SK-N-SH (cell line): ENCODE results near the gene HAUS5. TPM values are rescaled to one million over a fixed set of nuclear protein-coding genes. Genes with fewer than 3 reads are reported as not detected.

Experiments
- CTCF ChIA-PET: fragments of 300-600, 350-600 bp; formaldehyde crosslinking; extraction: SDS; loops from one replicate; lab custom pipeline; 2021; lab: Yijun Ruan, JAX
- POLR2A ChIA-PET: fragments of 350-600 bp; sonication (Branson Sonifier 250); formaldehyde crosslinking; extraction: SDS; loops from one replicate; lab custom pipeline; 2020; ENCODE audit warnings: antibody characterized with exemption, inconsistent platforms; lab: Yijun Ruan, JAX
- DNase-seq: peaks from one replicate; pipeline ENCODE4 v3.0.0; 2012
- H2AFZ ChIP-seq: fragments of 200-600 bp; sonication (generic); 2 replicates; pipeline ENCODE4 v1.8.1; 2016; ENCODE audit warnings: antibody characterized with exemption, mild to moderate bottlenecking, low read depth
- H3F3A ChIP-seq: fragments of 200-600 bp; sonication (generic); replicated peaks from 2 replicates; pipeline ENCODE3; 2016; ENCODE audit warnings: antibody characterized with exemption, mild to moderate bottlenecking; ENCODE audit not compliant: insufficient read depth
- H3K27ac ChIP-seq, 2 experiments: fragments of 200-500 bp in 1 of 2; fragments of 200-600 bp in 1 of 2; sonication (Bioruptor generic) in 1 of 2; sonication (generic), shearing (Covaris generic) in 1 of 2; 2 replicates each; pipeline versions ENCODE4 v1.5.1 to v1.6.1; 2014 to 2016; ENCODE audit warnings: low read depth in 2 of 2, inconsistent platforms in 1 of 2, low read length in 1 of 2, mild to moderate bottlenecking in 1 of 2, mixed read lengths in 1 of 2
- H3K27me3 ChIP-seq: fragments of 200-600 bp; sonication (generic), shearing (Covaris generic); 2 replicates; pipeline ENCODE4 v1.6.1; 2016; ENCODE audit warnings: mixed run types; ENCODE audit not compliant: insufficient read depth
- H3K36me3 ChIP-seq, 2 experiments: fragments of 200-500 bp in 1 of 2; fragments of 200-600 bp in 1 of 2; sonication (Bioruptor generic) in 1 of 2; sonication (generic) in 1 of 2; replicated peaks in 1 of 2; 2 replicates each; pipeline versions ENCODE3 to v1.5.1; 2014 to 2016; ENCODE audit warnings: low read length in 1 of 2, mild to moderate bottlenecking in 1 of 2; ENCODE audit not compliant: insufficient read depth in 2 of 2, control insufficient read depth in 1 of 2
- H3K4me1 ChIP-seq, 2 experiments: fragments of 200-500 bp in 1 of 2; fragments of 200-600 bp in 1 of 2; sonication (Bioruptor generic) in 1 of 2; sonication (generic), shearing (Covaris generic) in 1 of 2; 2 replicates each; pipeline versions ENCODE4 v1.5.1 to v1.6.1; 2014 to 2016; ENCODE audit warnings: low read depth in 1 of 2, low read length in 1 of 2, mixed run types in 1 of 2; ENCODE audit not compliant: insufficient read depth in 2 of 2, control insufficient read depth in 1 of 2
- H3K4me2 ChIP-seq: fragments of 200-600 bp; sonication (generic), shearing (Covaris generic); 2 replicates; pipeline ENCODE4 v1.6.1; 2017; ENCODE audit warnings: mixed run types
- H3K4me3 ChIP-seq, 2 experiments: fragments of 200-500 bp in 1 of 2; fragments of 200-600 bp in 1 of 2; sonication (Bioruptor generic) in 1 of 2; sonication (generic), shearing (Covaris generic) in 1 of 2; 2 replicates each; pipeline versions ENCODE4 v1.5.1 to v1.8.1; 2014 to 2016; ENCODE audit warnings: low read depth in 2 of 2, inconsistent platforms in 1 of 2, low read length in 1 of 2, mild to moderate bottlenecking in 1 of 2, mixed read lengths in 1 of 2, moderate library complexity in 1 of 2
- H3K79me2 ChIP-seq: fragments of 200-600 bp; sonication (generic); 2 replicates; pipeline ENCODE4 v1.8.1; 2017; ENCODE audit warnings: mild to moderate bottlenecking; ENCODE audit not compliant: insufficient read depth
- H3K9ac ChIP-seq: fragments of 200-600 bp; sonication (generic); 2 replicates; pipeline ENCODE4 v1.6.1; 2017; ENCODE audit warnings: mixed run types
- H3K9me2 ChIP-seq: fragments of 200-600 bp; sonication (generic); 2 replicates; pipeline ENCODE4 v1.6.1; 2017; ENCODE audit warnings: mixed run types
- H3K9me3 ChIP-seq: fragments of 200-600 bp; sonication (generic); 2 replicates; pipeline ENCODE4 v1.6.1; 2017; ENCODE audit warnings: mixed run types, mild to moderate bottlenecking, moderate library complexity
- H4K20me1 ChIP-seq: fragments of 200-600 bp; sonication (generic); 2 replicates; pipeline ENCODE4 v1.6.1; 2017; ENCODE audit warnings: mild to moderate bottlenecking, mixed run types; ENCODE audit not compliant: insufficient read depth
- CHD2 ChIP-seq: fragments of 150-350 bp; IDR thresholded peaks from 2 replicates; pipeline ENCODE4 v1.6.1; 2018; ENCODE audit warnings: low read length; ENCODE audit not compliant: partially characterized antibody
- ELF1 ChIP-seq: IDR thresholded peaks from 2 replicates; pipeline ENCODE4 v1.4.0; 2012
- FOXJ3 ChIP-seq: sonication (generic); formaldehyde crosslinking; IDR thresholded peaks from 2 replicates; pipeline ENCODE4 v1.5.1; 2020; ENCODE audit warnings: mild to moderate bottlenecking, missing genetic modification reagents
- FOXM1 ChIP-seq: IDR thresholded peaks from 2 replicates; pipeline ENCODE4 v1.4.0; 2012; ENCODE audit warnings: low read depth, mild to moderate bottlenecking
- GABPA ChIP-seq: IDR thresholded peaks from 2 replicates; pipeline ENCODE4 v1.4.0; 2012; ENCODE audit warnings: low read depth, mild to moderate bottlenecking
- GATA2 ChIP-seq: sonication (generic); formaldehyde crosslinking; IDR thresholded peaks from 2 replicates; pipeline ENCODE4 v1.5.0; 2020; ENCODE audit warnings: mild to moderate bottlenecking, missing genetic modification reagents
- MXI1 ChIP-seq: IDR thresholded peaks from 2 replicates; pipeline ENCODE4 v1.6.1; 2012; ENCODE audit warnings: mild to moderate bottlenecking, low read depth, low read length, improper control_type of control experiment
- NRF1 ChIP-seq: IDR thresholded peaks from 2 replicates; pipeline ENCODE4 v1.6.1; 2012; ENCODE audit warnings: low read depth, mild to moderate bottlenecking, low read length
- RCOR1 ChIP-seq: fragments of 150-350 bp; IDR thresholded peaks from 2 replicates; pipeline ENCODE4 v1.6.1; 2017; ENCODE audit warnings: antibody characterized with exemption, low read length
- RFX5 ChIP-seq: IDR thresholded peaks from 2 replicates; pipeline ENCODE4 v1.6.1; 2012; ENCODE audit warnings: mild to moderate bottlenecking, improper control_type of control experiment, low read length
- RXRA ChIP-seq: IDR thresholded peaks from 2 replicates; pipeline ENCODE4 v1.4.0; 2012; ENCODE audit warnings: low read depth, mild to moderate bottlenecking, borderline replicate concordance
- SMC3 ChIP-seq: IDR thresholded peaks from 2 replicates; pipeline ENCODE4 v1.6.1; 2012; ENCODE audit warnings: low read depth, low read length, improper control_type of control experiment
- TEAD4 ChIP-seq: IDR thresholded peaks from 2 replicates; pipeline ENCODE4 v1.4.0; 2012; ENCODE audit warnings: mild to moderate bottlenecking, borderline replicate concordance; ENCODE audit not compliant: insufficient read depth
- WGBS: methylation state at CpG from one replicate; pipeline ENCODE4 v1.1.6; 2017; ENCODE audit warnings: low lambda C conversion rate; 5-methylcytosine and 5-hydroxymethylcytosine counted together
- polyA plus RNA-seq, 3 experiments: library from polyadenylated mRNA; depleted of rRNA; stranded (reverse); fragments of >200 nt; gene quantifications; 2 replicates each; pipeline ENCODE4 v1.2.3, GENCODE V29; 2012
- TF ChIP-seq, protein P1 (sequence below): IDR thresholded peaks from 2 replicates; pipeline ENCODE4 v1.6.1; 2012; ENCODE audit warnings: mild to moderate bottlenecking, low read depth, low read length, moderate library complexity
- TF ChIP-seq, protein P2 (sequence below): IDR thresholded peaks from 2 replicates; pipeline ENCODE4 v1.4.0; 2012; ENCODE audit warnings: low read depth, borderline replicate concordance
- TF ChIP-seq, protein P3 (sequence below): fragments of 200-600 bp; sonication (generic); IDR thresholded peaks from 2 replicates; pipeline ENCODE4 v1.6.1; 2017; ENCODE audit warnings: antibody characterized with exemption, mild to moderate bottlenecking, moderate library complexity
- TF ChIP-seq, protein P4 (sequence below): IDR thresholded peaks from 2 replicates; pipeline ENCODE4 v1.4.0; 2012; ENCODE audit warnings: low read depth, borderline replicate concordance
- TF ChIP-seq, protein P5 (sequence below): fragments of 150-350 bp; IDR thresholded peaks from 2 replicates; pipeline ENCODE4 v1.6.1; 2016; ENCODE audit warnings: mild to moderate bottlenecking, low read depth, low read length

The HAUS5 gene
- polyA plus RNA-seq, 1 of the 3 experiments (the other 2 are of a cell fraction), result 7.1 TPM

DNA sequence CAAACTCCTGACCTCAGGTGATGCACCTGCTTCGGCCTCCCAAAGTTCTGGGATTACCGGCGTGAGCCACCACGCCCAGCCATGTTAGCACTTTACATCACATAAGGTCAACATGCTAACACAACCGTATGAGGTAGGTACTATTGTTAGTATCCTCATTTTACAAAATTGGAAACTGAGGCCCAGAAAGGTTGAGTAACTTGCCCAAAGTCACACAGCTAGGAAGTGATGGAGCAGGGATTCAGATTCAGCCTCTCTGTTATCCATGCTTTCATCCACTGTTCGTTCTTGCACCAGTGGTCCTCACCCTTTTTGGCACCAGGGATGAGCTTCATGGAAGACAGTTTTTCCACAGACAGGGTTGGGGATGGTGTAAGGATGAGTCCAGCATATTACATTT, 44.2 kb downstream of the HAUS5 start:
- H2AFZ ChIP-seq, result no peak overlapping the region
- H3K27ac ChIP-seq, result no peak overlapping the region
- no peak overlapping the region for H3K4me3 ChIP-seq
- H3K4me2 ChIP-seq, result no peak overlapping the region
- H3K9ac ChIP-seq, result no peak overlapping the region
- no peaks in the 10 kb centered on the region for H3K9me3 ChIP-seq
- H3K79me2 ChIP-seq, result 0 out of 2 replicates have a peak, but pooled peaks cover under 1% of the 10 kb centered on the region
- ChIA-PET POLR2A (interaction anchor here (1.6 kb wide), 1 partner anchor 9 kb away, joined by 3 read pairs; the partner anchor contains the start of gene COX6B1), CTCF (interaction anchor here (1.1 to 2.8 kb wide), 5 partner anchors 10 to 162 kb away, joined by 3 to 10 read pairs (median 3); no protein-coding TSS in a partner anchor)
- peaks cover 28 to 31% of the 10 kb centered on the region in 2 experiments for H3K36me3 ChIP-seq
- H3K4me1 ChIP-seq, result no peaks in the 10 kb centered on the region
- no peaks in the 10 kb centered on the region for H3K27me3 ChIP-seq
- H3K9me2 ChIP-seq, result no peaks in the 10 kb centered on the region
- no peaks in the 10 kb centered on the region for H4K20me1 ChIP-seq
- no peaks in the 10 kb centered on the region for H3F3A ChIP-seq
- DNase-seq, result no peak
- 89% methylated on average over 6 of the region's 6 CpGs for WGBS
- no peak for TF ChIP-seq NRF1
- TF ChIP-seq, protein P1, sequence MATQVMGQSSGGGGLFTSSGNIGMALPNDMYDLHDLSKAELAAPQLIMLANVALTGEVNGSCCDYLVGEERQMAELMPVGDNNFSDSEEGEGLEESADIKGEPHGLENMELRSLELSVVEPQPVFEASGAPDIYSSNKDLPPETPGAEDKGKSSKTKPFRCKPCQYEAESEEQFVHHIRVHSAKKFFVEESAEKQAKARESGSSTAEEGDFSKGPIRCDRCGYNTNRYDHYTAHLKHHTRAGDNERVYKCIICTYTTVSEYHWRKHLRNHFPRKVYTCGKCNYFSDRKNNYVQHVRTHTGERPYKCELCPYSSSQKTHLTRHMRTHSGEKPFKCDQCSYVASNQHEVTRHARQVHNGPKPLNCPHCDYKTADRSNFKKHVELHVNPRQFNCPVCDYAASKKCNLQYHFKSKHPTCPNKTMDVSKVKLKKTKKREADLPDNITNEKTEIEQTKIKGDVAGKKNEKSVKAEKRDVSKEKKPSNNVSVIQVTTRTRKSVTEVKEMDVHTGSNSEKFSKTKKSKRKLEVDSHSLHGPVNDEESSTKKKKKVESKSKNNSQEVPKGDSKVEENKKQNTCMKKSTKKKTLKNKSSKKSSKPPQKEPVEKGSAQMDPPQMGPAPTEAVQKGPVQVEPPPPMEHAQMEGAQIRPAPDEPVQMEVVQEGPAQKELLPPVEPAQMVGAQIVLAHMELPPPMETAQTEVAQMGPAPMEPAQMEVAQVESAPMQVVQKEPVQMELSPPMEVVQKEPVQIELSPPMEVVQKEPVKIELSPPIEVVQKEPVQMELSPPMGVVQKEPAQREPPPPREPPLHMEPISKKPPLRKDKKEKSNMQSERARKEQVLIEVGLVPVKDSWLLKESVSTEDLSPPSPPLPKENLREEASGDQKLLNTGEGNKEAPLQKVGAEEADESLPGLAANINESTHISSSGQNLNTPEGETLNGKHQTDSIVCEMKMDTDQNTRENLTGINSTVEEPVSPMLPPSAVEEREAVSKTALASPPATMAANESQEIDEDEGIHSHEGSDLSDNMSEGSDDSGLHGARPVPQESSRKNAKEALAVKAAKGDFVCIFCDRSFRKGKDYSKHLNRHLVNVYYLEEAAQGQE, result no peak
- TF ChIP-seq SMC3, result no peak
- TF ChIP-seq RFX5, result no peak
- no peak for TF ChIP-seq TEAD4
- TF ChIP-seq CHD2, result no peak
- TF ChIP-seq, protein P2, sequence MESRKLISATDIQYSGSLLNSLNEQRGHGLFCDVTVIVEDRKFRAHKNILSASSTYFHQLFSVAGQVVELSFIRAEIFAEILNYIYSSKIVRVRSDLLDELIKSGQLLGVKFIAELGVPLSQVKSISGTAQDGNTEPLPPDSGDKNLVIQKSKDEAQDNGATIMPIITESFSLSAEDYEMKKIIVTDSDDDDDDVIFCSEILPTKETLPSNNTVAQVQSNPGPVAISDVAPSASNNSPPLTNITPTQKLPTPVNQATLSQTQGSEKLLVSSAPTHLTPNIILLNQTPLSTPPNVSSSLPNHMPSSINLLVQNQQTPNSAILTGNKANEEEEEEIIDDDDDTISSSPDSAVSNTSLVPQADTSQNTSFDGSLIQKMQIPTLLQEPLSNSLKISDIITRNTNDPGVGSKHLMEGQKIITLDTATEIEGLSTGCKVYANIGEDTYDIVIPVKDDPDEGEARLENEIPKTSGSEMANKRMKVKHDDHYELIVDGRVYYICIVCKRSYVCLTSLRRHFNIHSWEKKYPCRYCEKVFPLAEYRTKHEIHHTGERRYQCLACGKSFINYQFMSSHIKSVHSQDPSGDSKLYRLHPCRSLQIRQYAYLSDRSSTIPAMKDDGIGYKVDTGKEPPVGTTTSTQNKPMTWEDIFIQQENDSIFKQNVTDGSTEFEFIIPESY, result no peak
- TF ChIP-seq MXI1, result no peak
- no peak for TF ChIP-seq GATA2
- TF ChIP-seq, protein P3, sequence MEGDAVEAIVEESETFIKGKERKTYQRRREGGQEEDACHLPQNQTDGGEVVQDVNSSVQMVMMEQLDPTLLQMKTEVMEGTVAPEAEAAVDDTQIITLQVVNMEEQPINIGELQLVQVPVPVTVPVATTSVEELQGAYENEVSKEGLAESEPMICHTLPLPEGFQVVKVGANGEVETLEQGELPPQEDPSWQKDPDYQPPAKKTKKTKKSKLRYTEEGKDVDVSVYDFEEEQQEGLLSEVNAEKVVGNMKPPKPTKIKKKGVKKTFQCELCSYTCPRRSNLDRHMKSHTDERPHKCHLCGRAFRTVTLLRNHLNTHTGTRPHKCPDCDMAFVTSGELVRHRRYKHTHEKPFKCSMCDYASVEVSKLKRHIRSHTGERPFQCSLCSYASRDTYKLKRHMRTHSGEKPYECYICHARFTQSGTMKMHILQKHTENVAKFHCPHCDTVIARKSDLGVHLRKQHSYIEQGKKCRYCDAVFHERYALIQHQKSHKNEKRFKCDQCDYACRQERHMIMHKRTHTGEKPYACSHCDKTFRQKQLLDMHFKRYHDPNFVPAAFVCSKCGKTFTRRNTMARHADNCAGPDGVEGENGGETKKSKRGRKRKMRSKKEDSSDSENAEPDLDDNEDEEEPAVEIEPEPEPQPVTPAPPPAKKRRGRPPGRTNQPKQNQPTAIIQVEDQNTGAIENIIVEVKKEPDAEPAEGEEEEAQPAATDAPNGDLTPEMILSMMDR, result no peak
- TF ChIP-seq GABPA, result no peak
- TF ChIP-seq FOXM1, result no peak
- TF ChIP-seq FOXJ3 (CRISPR knock-in tag), result no peak
- no peak for TF ChIP-seq RXRA
- no peak for TF ChIP-seq RCOR1
- TF ChIP-seq ELF1, result no peak
- TF ChIP-seq, protein P4, sequence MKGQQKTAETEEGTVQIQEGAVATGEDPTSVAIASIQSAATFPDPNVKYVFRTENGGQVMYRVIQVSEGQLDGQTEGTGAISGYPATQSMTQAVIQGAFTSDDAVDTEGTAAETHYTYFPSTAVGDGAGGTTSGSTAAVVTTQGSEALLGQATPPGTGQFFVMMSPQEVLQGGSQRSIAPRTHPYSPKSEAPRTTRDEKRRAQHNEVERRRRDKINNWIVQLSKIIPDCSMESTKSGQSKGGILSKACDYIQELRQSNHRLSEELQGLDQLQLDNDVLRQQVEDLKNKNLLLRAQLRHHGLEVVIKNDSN, result no peak
- TF ChIP-seq, protein P5, sequence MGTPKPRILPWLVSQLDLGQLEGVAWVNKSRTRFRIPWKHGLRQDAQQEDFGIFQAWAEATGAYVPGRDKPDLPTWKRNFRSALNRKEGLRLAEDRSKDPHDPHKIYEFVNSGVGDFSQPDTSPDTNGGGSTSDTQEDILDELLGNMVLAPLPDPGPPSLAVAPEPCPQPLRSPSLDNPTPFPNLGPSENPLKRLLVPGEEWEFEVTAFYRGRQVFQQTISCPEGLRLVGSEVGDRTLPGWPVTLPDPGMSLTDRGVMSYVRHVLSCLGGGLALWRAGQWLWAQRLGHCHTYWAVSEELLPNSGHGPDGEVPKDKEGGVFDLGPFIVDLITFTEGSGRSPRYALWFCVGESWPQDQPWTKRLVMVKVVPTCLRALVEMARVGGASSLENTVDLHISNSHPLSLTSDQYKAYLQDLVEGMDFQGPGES, result no peak
